H9 (cell line): ENCODE measurements around the gene HNF1A. TPM values are rescaled to one million over a fixed set of nuclear protein-coding genes. Genes with fewer than 3 reads are reported as not detected.

Experiments
- DNase-seq: peaks from one replicate; pipeline ENCODE4 v3.0.0-alpha.2; 2017
- H2AFZ ChIP-seq: one replicate; pipeline ENCODE4 v1.6.1; 2013; ENCODE audit warnings: mild to moderate bottlenecking, low read length, control low read depth, moderate library complexity
- H2AK5ac ChIP-seq: 2 replicates; pipeline ENCODE4 v1.6.1; 2013; ENCODE audit warnings: low read length, control low read depth, mixed read lengths; ENCODE audit not compliant: insufficient read length
- H2BK120ac ChIP-seq: one replicate; pipeline ENCODE4 v1.6.1; 2013; ENCODE audit warnings: low read depth, mild to moderate bottlenecking, low read length, control low read depth, inconsistent platforms; ENCODE audit not compliant: poor library complexity, severe bottlenecking
- H2BK12ac ChIP-seq: 2 replicates; pipeline ENCODE4 v1.6.1; 2013; ENCODE audit warnings: low read length, control low read depth, mixed read lengths, low read depth; ENCODE audit not compliant: insufficient read length
- H2BK15ac ChIP-seq: 2 replicates; pipeline ENCODE4 v1.6.1; 2013; ENCODE audit warnings: low read depth, low read length, control low read depth
- H2BK20ac ChIP-seq: one replicate; pipeline ENCODE4 v1.6.1; 2013; ENCODE audit warnings: low read depth, mild to moderate bottlenecking, low read length, control low read depth, inconsistent platforms; ENCODE audit not compliant: poor library complexity, severe bottlenecking
- H2BK5ac ChIP-seq: 2 replicates; pipeline ENCODE4 v1.6.1; 2013; ENCODE audit warnings: low read length, control low read depth, mixed read lengths; ENCODE audit not compliant: insufficient read length
- H3K14ac ChIP-seq: 2 replicates; pipeline ENCODE4 v1.6.1; 2013; ENCODE audit warnings: low read length, control low read depth; ENCODE audit not compliant: insufficient read depth
- H3K18ac ChIP-seq: 2 replicates; pipeline ENCODE4 v1.6.1; 2013; ENCODE audit warnings: low read depth, mild to moderate bottlenecking, mixed read lengths, low read length, control low read depth; ENCODE audit not compliant: insufficient read length
- H3K23ac ChIP-seq: 2 replicates; pipeline ENCODE4 v1.6.1; 2013; ENCODE audit warnings: low read length, control low read depth, mixed read lengths, low read depth; ENCODE audit not compliant: insufficient read length
- H3K23me2 ChIP-seq: 2 replicates; pipeline ENCODE4 v1.6.1; 2013; ENCODE audit warnings: low read depth, mild to moderate bottlenecking, mixed read lengths, low read length, control low read depth; ENCODE audit not compliant: insufficient read length, poor library complexity, severe bottlenecking
- H3K27ac ChIP-seq: 2 replicates; pipeline ENCODE4 v1.5.1; 2013; ENCODE audit warnings: low read length, control low read depth, mixed read lengths, low read depth; ENCODE audit not compliant: insufficient read length
- H3K27me3 ChIP-seq: 2 replicates; pipeline ENCODE4 v1.6.1; 2013; ENCODE audit warnings: low read length, control low read depth, inconsistent platforms; ENCODE audit not compliant: insufficient read depth
- H3K4ac ChIP-seq: 2 replicates; pipeline ENCODE4 v1.6.1; 2013; ENCODE audit warnings: low read depth, mild to moderate bottlenecking, control low read depth, inconsistent platforms, low read length, moderate library complexity
- H3K4me1 ChIP-seq: 2 replicates; pipeline ENCODE4 v1.6.1; 2013; ENCODE audit warnings: low read length, control low read depth, inconsistent platforms; ENCODE audit not compliant: insufficient read depth
- H3K4me2 ChIP-seq: 2 replicates; pipeline ENCODE4 v1.6.1; 2013; ENCODE audit warnings: low read length, control low read depth, mixed read lengths; ENCODE audit not compliant: insufficient read length, insufficient read depth
- H3K56ac ChIP-seq: 2 replicates; pipeline ENCODE4 v1.6.1; 2013; ENCODE audit warnings: low read depth, mild to moderate bottlenecking, mixed read lengths, low read length, control low read depth; ENCODE audit not compliant: insufficient read length
- H3K79me1 ChIP-seq: 2 replicates; pipeline ENCODE4 v1.6.1; 2013; ENCODE audit warnings: low read depth, mild to moderate bottlenecking, moderate library complexity, low read length, control low read depth, inconsistent platforms; ENCODE audit not compliant: insufficient read depth, poor library complexity, severe bottlenecking
- H3K79me2 ChIP-seq: 2 replicates; pipeline ENCODE4 v1.6.1; 2013; ENCODE audit warnings: low read length, control low read depth, inconsistent platforms; ENCODE audit not compliant: insufficient read depth
- H3K9ac ChIP-seq: 2 replicates; pipeline ENCODE4 v1.6.1; 2013; ENCODE audit warnings: low read length, control low read depth, mixed read lengths; ENCODE audit not compliant: insufficient read length; ENCODE audit errors: extremely low read depth
- H3K9me3 ChIP-seq: one replicate; pipeline ENCODE4 v1.6.1; 2013; ENCODE audit warnings: low read depth, low read length, inconsistent platforms; ENCODE audit not compliant: control insufficient read depth
- H3T11ph ChIP-seq: one replicate; pipeline ENCODE4 v1.6.1; 2013; ENCODE audit warnings: mild to moderate bottlenecking, low read length, control low read depth, inconsistent platforms
- H4K20me1 ChIP-seq: one replicate; pipeline ENCODE4 v1.6.1; 2013; ENCODE audit not compliant: control insufficient read depth, insufficient read length, insufficient read depth
- H4K5ac ChIP-seq: 2 replicates; pipeline ENCODE4 v1.6.1; 2013; ENCODE audit warnings: low read depth, mild to moderate bottlenecking, mixed read lengths, low read length, control low read depth; ENCODE audit not compliant: insufficient read length
- H4K8ac ChIP-seq: replicated peaks from 2 replicates; pipeline ENCODE4 v1.6.1; 2013; ENCODE audit warnings: low read length, control low read depth, mixed read lengths, low read depth; ENCODE audit not compliant: insufficient read length
- H4K91ac ChIP-seq: 2 replicates; pipeline ENCODE4 v1.6.1; 2013; ENCODE audit warnings: low read depth, mild to moderate bottlenecking, moderate library complexity, mixed read lengths, low read length, control low read depth; ENCODE audit not compliant: insufficient read length
- H3K27ac Mint-ChIP-seq, 3 experiments: 2 replicates in 2 of 3; 3 replicates in 1 of 3; pipeline ENCODE4 v1.8.0; 2020 to 2021; ENCODE audit warnings: mixed read lengths in 3 of 3, mild to moderate bottlenecking in 1 of 3, moderate library complexity in 1 of 3
- H3K27me3 Mint-ChIP-seq: 2 replicates; pipeline ENCODE4 v1.8.0; 2021; ENCODE audit warnings: low read depth, mild to moderate bottlenecking, moderate library complexity, mixed read lengths
- H3K36me3 Mint-ChIP-seq, 3 experiments: 2 replicates in 2 of 3; 3 replicates in 1 of 3; pipeline ENCODE4 v1.8.0; 2020 to 2021; ENCODE audit warnings: low read depth in 3 of 3, mixed read lengths in 3 of 3; ENCODE audit not compliant: insufficient read depth in 1 of 3
- H3K4me1 Mint-ChIP-seq, 2 experiments: 2 replicates each; pipeline ENCODE4 v1.8.0; 2020; ENCODE audit warnings: mixed read lengths in 2 of 2
- H3K4me3 Mint-ChIP-seq, 2 experiments: 2 replicates in 1 of 2; 3 replicates in 1 of 2; pipeline ENCODE4 v1.8.0; 2020 to 2021; ENCODE audit warnings: mild to moderate bottlenecking in 2 of 2, mixed read lengths in 2 of 2, moderate library complexity in 1 of 2
- H3K9me3 Mint-ChIP-seq, 2 experiments: 2 replicates in 1 of 2; 3 replicates in 1 of 2; pipeline ENCODE4 v1.8.0; 2020; ENCODE audit warnings: mild to moderate bottlenecking in 2 of 2, mixed read lengths in 2 of 2, moderate library complexity in 1 of 2
- WGBS: extraction: QIAGEN DNeasy Blood & Tissue Kit; methylation state at CpG from one replicate; pipeline ENCODE4 v1.1.7; 2013; ENCODE audit warnings: missing lambda C conversion rate, low lambda C conversion rate, mixed read lengths; ENCODE audit not compliant: insufficient read length; ENCODE audit errors: extremely low coverage; 5-methylcytosine and 5-hydroxymethylcytosine counted together
- total RNA-seq: library from RNA; stranded (reverse); gene quantifications from 2 replicates; pipeline ENCODE4 v1.2.1, GENCODE V29; 2021
- TF ChIP-seq, protein P1 (sequence below): fragments of 200-600 bp; sonication (generic); conservative IDR thresholded peaks from 3 replicates; pipeline ENCODE4 v1.8.0; 2021; ENCODE audit warnings: antibody characterized with exemption, mild to moderate bottlenecking

HNF1A gene
- total RNA-seq, 1 experiment from 2014 or later: not detected

DNA sequence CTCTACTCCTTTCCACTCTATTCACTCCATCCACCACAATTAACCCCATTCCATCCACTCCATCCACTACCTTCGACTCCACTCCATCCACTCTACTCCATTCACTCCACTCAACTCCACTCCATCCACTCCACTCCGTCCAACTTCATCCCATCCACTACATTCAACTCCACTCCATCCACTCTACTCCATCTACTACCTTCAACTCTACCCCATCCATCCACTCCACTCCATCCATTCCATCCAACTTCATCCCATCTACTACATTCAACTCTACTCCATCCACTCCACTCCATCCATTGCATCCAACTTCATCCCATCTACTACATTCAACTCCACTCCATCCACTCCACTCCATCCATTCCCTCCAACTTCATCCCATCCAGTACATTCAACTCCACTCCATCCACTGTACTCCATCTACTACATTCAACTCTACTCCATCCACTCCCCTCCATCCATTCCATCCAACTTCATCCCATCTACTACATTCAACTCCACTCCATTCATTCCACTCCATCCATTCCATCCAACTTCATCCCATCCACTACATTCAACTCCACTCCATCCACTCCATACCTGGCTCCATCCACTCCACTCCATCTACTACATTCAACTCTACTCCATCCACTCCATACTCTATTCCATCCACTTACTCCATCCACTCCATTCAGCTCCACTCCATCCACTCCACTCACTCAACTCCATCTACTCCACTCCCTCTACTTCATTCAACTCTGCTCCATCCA lies 16.4 kb downstream of the HNF1A start:
- H3K79me1 ChIP-seq: no peaks in the 10 kb centered on the region
- H3T11ph ChIP-seq: no peak overlapping the region
- H2BK20ac ChIP-seq: no peak overlapping the region
- no peak overlapping the region for H3K18ac ChIP-seq
- H3K27me3 ChIP-seq: no peaks in the 10 kb centered on the region
- no peaks in the 10 kb centered on the region for H3K4me1 ChIP-seq
- H3K27ac ChIP-seq: no peak overlapping the region
- no peak overlapping the region for H3K27ac Mint-ChIP-seq
- no peak overlapping the region for H3K4me2 ChIP-seq
- no peaks in the 10 kb centered on the region for H4K20me1 ChIP-seq
- H2BK15ac ChIP-seq: no peak overlapping the region
- H2AFZ ChIP-seq: no peak overlapping the region
- H3K23ac ChIP-seq: no peak overlapping the region
- H2AK5ac ChIP-seq: no peak overlapping the region
- no peak overlapping the region for H2BK120ac ChIP-seq
- no peak overlapping the region for H3K14ac ChIP-seq
- H3K4me1 Mint-ChIP-seq: peaks cover 6 to 10% of the 10 kb centered on the region in 2 experiments
- H4K91ac ChIP-seq: no peak overlapping the region
- no peak overlapping the region for H3K9ac ChIP-seq
- H2BK5ac ChIP-seq: no peak overlapping the region
- H3K27me3 Mint-ChIP-seq: peaks cover 12% of the 10 kb centered on the region
- H2BK12ac ChIP-seq: no peak overlapping the region
- no peaks in the 10 kb centered on the region for H3K23me2 ChIP-seq
- H4K5ac ChIP-seq: no peak overlapping the region
- no peaks in the 10 kb centered on the region; a peak in 1 of 7 replicates for H3K36me3 Mint-ChIP-seq
- no peak overlapping the region for H4K8ac ChIP-seq
- H3K9me3 ChIP-seq: no peaks in the 10 kb centered on the region
- peaks cover 0 to 3% of the 10 kb centered on the region in 2 experiments; a peak in 2 of 5 replicates for H3K9me3 Mint-ChIP-seq
- WGBS: 100% methylated on average over 1 of the region's 2 CpGs
- TF ChIP-seq, protein P1, sequence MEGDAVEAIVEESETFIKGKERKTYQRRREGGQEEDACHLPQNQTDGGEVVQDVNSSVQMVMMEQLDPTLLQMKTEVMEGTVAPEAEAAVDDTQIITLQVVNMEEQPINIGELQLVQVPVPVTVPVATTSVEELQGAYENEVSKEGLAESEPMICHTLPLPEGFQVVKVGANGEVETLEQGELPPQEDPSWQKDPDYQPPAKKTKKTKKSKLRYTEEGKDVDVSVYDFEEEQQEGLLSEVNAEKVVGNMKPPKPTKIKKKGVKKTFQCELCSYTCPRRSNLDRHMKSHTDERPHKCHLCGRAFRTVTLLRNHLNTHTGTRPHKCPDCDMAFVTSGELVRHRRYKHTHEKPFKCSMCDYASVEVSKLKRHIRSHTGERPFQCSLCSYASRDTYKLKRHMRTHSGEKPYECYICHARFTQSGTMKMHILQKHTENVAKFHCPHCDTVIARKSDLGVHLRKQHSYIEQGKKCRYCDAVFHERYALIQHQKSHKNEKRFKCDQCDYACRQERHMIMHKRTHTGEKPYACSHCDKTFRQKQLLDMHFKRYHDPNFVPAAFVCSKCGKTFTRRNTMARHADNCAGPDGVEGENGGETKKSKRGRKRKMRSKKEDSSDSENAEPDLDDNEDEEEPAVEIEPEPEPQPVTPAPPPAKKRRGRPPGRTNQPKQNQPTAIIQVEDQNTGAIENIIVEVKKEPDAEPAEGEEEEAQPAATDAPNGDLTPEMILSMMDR: no peak
- H3K4ac ChIP-seq: no peak overlapping the region
- no peak overlapping the region for H3K56ac ChIP-seq
- H3K4me3 Mint-ChIP-seq: no peak overlapping the region
- DNase-seq: no peak
- no peaks in the 10 kb centered on the region for H3K79me2 ChIP-seq
